Astrocyte (in vitro differentiated cells and primary cell): ENCODE measurements around the gene VWA8. TPM values are rescaled to one million over a fixed set of nuclear protein-coding genes. Genes with fewer than 3 reads are reported as not detected.

Experiments used
- DNase-seq: peaks from one replicate; pipeline ENCODE4 v3.0.0-alpha.2; 2010; ENCODE audit warnings: low read depth
- FAIRE-seq: peaks from 2 replicates; lab custom pipeline; 2011; peaks lifted over from hg19 to GRCh38; lab: Jason Lieb, UNC
- H2AFZ ChIP-seq: 2 replicates; pipeline ENCODE4 v1.6.0; 2012; ENCODE audit warnings: low read depth, low read length, inconsistent platforms
- H3K27ac ChIP-seq: 2 replicates; pipeline ENCODE4 v1.5.1; 2011; ENCODE audit warnings: low read depth, low read length, inconsistent platforms
- H3K27me3 ChIP-seq: 2 replicates; pipeline ENCODE4 v1.6.0; 2011; ENCODE audit warnings: low read length, inconsistent platforms; ENCODE audit not compliant: insufficient read depth
- H3K36me3 ChIP-seq: 2 replicates; pipeline ENCODE4 v1.5.1; 2011; ENCODE audit warnings: low read length, inconsistent platforms; ENCODE audit not compliant: insufficient read depth
- H3K4me1 ChIP-seq: 2 replicates; pipeline ENCODE4 v1.5.1; 2011; ENCODE audit warnings: low read length, inconsistent platforms; ENCODE audit not compliant: insufficient read depth
- H3K4me2 ChIP-seq: 2 replicates; pipeline ENCODE4 v1.6.0; 2012; ENCODE audit warnings: low read length, inconsistent platforms
- H3K4me3 ChIP-seq: 2 replicates; pipeline ENCODE4 v1.5.1; 2011; ENCODE audit warnings: low read depth, mild to moderate bottlenecking, low read length, inconsistent platforms; ENCODE audit not compliant: insufficient read depth
- H3K79me2 ChIP-seq: 2 replicates; pipeline ENCODE4 v1.6.0; 2012; ENCODE audit warnings: mild to moderate bottlenecking, low read length, inconsistent platforms; ENCODE audit not compliant: insufficient read depth
- H3K9ac ChIP-seq: 2 replicates; pipeline ENCODE4 v1.6.0; 2012; ENCODE audit warnings: mild to moderate bottlenecking, low read length, inconsistent platforms
- H3K9me3 ChIP-seq: 2 replicates; pipeline ENCODE4 v1.5.1; 2012; ENCODE audit warnings: low read depth, mild to moderate bottlenecking, low read length, inconsistent platforms; ENCODE audit not compliant: insufficient read depth
- H4K20me1 ChIP-seq: 2 replicates; pipeline ENCODE4 v1.6.0; 2012; ENCODE audit warnings: low read length, inconsistent platforms; ENCODE audit not compliant: insufficient read depth
- H3K27ac Mint-ChIP-seq: one replicate; pipeline ENCODE4 v1.8.0; 2021; ENCODE audit warnings: mild to moderate bottlenecking, mixed read lengths; ENCODE audit not compliant: unreplicated experiment
- H3K27me3 Mint-ChIP-seq: one replicate; pipeline ENCODE4 v1.8.0; 2021; ENCODE audit warnings: low read depth, mixed read lengths; ENCODE audit not compliant: unreplicated experiment
- H3K36me3 Mint-ChIP-seq: one replicate; pipeline ENCODE4 v1.8.0; 2021; ENCODE audit warnings: low read depth, mixed read lengths; ENCODE audit not compliant: unreplicated experiment
- H3K4me1 Mint-ChIP-seq: one replicate; pipeline ENCODE4 v1.8.0; 2021; ENCODE audit warnings: low read depth, mixed read lengths; ENCODE audit not compliant: unreplicated experiment
- H3K4me3 Mint-ChIP-seq: one replicate; pipeline ENCODE4 v1.8.0; 2021; ENCODE audit warnings: mild to moderate bottlenecking, moderate library complexity, mixed read lengths; ENCODE audit not compliant: unreplicated experiment
- H3K9me3 Mint-ChIP-seq: one replicate; pipeline ENCODE4 v1.8.0; 2021; ENCODE audit warnings: mild to moderate bottlenecking, mixed read lengths; ENCODE audit not compliant: unreplicated experiment
- CTCF ChIP-seq: IDR thresholded peaks from 2 replicates; pipeline ENCODE4 v1.5.1; 2011; ENCODE audit warnings: low read depth, mild to moderate bottlenecking, inconsistent platforms, low read length, moderate library complexity; ENCODE audit not compliant: insufficient read depth
- EZH2 ChIP-seq: IDR thresholded peaks from 2 replicates; pipeline ENCODE4 v1.6.1; 2012; ENCODE audit warnings: mild to moderate bottlenecking, low read length, inconsistent platforms; ENCODE audit not compliant: insufficient read depth
- total RNA-seq: library from RNA; stranded (reverse); gene quantifications from 2 replicates; pipeline ENCODE4 v1.2.1, GENCODE V29; 2021

Gene VWA8
- total RNA-seq, 1 donor from 2014 or later = 15.6 TPM

- Histone ChIP-seq H3K36me3 (no peaks in the 10 kb centered on the region), H3K4me2 (no peak overlapping the region), H3K27ac (no peak overlapping the region), H3K27me3 (no peaks in the 10 kb centered on the region), H3K9ac (no peak overlapping the region), H3K4me1 (peaks cover 4% of the 10 kb centered on the region), H2AFZ (no peak overlapping the region), H3K4me3 (no peak overlapping the region), H3K9me3 (no peaks in the 10 kb centered on the region), H4K20me1 (no peaks in the 10 kb centered on the region), H3K79me2 (no peaks in the 10 kb centered on the region)
- FAIRE-seq = no peak
- Mint-ChIP-seq H3K36me3 (peaks cover 4% of the 10 kb centered on the region), H3K27me3 (no peaks in the 10 kb centered on the region), H3K4me3 (no peak overlapping the region), H3K27ac (no peak overlapping the region), H3K4me1 (no peaks in the 10 kb centered on the region), H3K9me3 (no peaks in the 10 kb centered on the region)
- DNase-seq = no peak
- no peak for TF ChIP-seq CTCF
- TF ChIP-seq EZH2 = no peak
These were observed 300.5 kb downstream of the VWA8 start for GRCh38 chr13:41660411-41660810.

- Mint-ChIP-seq H3K9me3 (no peaks in the 10 kb centered on the region), H3K27me3 (no peaks in the 10 kb centered on the region), H3K27ac (no peak overlapping the region), H3K4me1 (no peaks in the 10 kb centered on the region), H3K36me3 (peaks cover 11% of the 10 kb centered on the region), H3K4me3 (no peak overlapping the region)
- FAIRE-seq (no peak), DNase-seq (peak; percentile 45)
- Histone ChIP-seq H2AFZ (no peak overlapping the region), H3K9ac (no peak overlapping the region), H3K4me2 (no peak overlapping the region), H3K27me3 (no peaks in the 10 kb centered on the region), H3K4me3 (no peak overlapping the region), H3K27ac (no peak overlapping the region), H3K36me3 (no peaks in the 10 kb centered on the region), H4K20me1 (no peaks in the 10 kb centered on the region), H3K79me2 (no peaks in the 10 kb centered on the region), H3K9me3 (no peaks in the 10 kb centered on the region), H3K4me1 (peaks cover 4% of the 10 kb centered on the region)
- no peak for TF ChIP-seq EZH2
- TF ChIP-seq CTCF = no peak
These were observed 302.8 kb downstream of the VWA8 start for GRCh38 chr13:41658057-41658661.

- H3K4me1 ChIP-seq = peaks cover 4% of the 10 kb centered on the region
- no peak for FAIRE-seq
- H3K4me3 ChIP-seq = no peak overlapping the region
- H3K4me2 ChIP-seq = no peak overlapping the region
- TF ChIP-seq CTCF (no peak), EZH2 (no peak)
- Mint-ChIP-seq H3K36me3 (peaks cover 8% of the 10 kb centered on the region), H3K9me3 (no peaks in the 10 kb centered on the region), H3K4me3 (no peak overlapping the region), H3K27me3 (no peaks in the 10 kb centered on the region), H3K27ac (no peak overlapping the region), H3K4me1 (no peaks in the 10 kb centered on the region)
- no peaks in the 10 kb centered on the region for H3K79me2 ChIP-seq
- H3K36me3 ChIP-seq = no peaks in the 10 kb centered on the region
- no peaks in the 10 kb centered on the region for H4K20me1 ChIP-seq
- H2AFZ ChIP-seq = no peak overlapping the region
- H3K9me3 ChIP-seq = no peaks in the 10 kb centered on the region
- H3K27ac ChIP-seq = no peak overlapping the region
- DNase-seq = no peak
- no peak overlapping the region for H3K9ac ChIP-seq
- no peaks in the 10 kb centered on the region for H3K27me3 ChIP-seq
These were observed 304.9 kb downstream of the VWA8 start for GRCh38 chr13:41655997-41656396.
